ENCODE measurements around the gene IQCE.
"Not testable (repeated sequence)": the region's sequence is repeated elsewhere in the genome, so short reads cannot be mapped to it uniquely, and the experiment has no call there.

Gene IQCE

DNA sequence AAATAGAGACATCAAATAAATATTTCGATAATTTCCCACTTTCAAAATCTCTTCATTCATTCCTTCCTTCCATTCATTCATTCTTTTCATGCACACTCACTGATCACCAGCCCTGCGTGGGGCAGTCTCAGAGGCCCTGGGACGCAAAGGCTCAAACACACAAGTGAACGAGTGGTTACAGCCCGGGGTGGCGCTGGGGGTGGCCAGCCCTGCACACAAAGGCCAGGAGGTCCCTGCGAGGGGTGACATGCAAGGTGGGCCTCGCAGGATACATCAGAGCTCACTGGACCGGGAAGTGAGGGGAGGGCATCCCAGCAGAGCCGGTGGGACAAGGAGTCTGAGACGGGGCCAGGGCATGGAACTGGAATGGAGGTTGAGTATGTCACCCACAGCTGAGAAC lies 43.1 kb downstream of the IQCE start:
- no peak for DNase-seq (ENCODE audit: low read depth)

- DNase-seq (ENCODE audit: low read depth): no peak
These were observed 43.7 kb downstream of the IQCE start for GRCh38 chr7:2602406-2603043.

DNA sequence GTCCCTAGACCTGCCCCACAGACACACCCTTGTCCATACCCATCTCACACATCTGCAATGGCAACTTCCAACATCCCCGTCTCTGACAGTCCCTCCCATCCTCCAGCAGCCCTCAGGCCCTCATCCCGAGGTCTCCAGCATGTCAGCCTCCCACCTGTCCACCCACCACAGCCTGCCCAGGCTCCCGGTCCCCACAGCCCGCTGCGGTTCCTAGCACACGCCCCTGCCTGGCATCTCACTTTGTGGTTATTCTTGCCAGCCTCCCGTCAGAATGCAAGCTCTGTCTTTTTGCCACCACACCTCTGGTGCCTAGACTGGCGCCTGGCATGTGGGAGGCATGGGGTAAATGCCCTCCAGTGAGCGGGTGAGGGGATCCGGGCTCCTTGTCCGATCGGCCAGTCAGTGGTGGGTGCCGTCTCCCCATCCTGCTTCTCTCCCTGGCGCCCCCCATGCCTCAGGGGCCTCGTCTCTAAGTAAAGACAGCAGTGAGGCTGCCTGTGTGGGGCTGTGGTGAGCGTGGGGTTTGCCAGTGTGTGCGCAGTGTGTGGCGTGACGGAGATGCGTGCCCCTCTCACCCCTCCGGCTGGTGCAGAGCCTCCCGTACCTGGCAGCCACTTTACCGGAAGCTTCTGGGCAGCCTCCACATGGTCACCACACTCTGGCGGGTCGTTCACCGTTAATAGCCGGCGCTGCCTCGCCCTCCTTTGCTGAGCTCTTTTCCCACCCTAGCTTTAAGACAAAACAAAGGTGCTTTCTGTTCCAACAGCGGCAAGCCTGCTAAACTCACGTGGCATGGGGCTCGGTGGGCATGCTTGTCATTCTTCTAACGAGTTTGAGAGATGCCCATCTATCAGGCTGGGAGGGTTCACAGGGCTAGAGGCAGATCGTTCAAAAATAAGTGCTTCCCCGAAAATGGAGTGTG lies 44.5 kb downstream of the IQCE start:
- no peak for DNase-seq (ENCODE audit: low read depth)

DNA sequence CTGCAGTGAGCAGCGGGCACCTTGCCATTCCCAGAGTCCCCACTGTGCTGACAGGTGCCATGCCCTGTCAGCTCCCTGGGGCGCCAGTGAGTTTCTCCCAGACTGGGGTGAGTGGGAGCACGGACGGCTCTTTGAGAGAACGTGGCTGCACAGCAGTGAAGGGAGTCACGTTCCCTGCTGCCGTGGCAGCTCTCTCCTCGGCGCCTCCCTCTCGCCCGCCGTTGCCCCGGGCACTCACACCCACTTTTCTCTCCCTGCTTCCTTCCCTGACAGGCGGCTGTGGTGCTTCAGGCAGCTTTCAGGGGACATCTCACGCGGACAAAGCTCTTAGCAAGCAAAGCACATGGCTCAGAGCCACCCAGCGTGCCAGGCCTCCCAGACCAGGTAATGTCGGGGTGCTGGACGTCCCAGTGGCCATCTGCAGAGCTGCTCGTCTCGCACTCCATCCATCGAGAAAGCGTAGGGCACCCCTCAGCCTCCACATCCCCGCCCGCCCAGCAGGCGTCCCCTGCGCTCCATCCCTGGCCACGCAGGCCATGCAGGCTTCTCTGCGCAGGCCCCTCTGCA lies 45.9 kb downstream of the IQCE start:
- DNase-seq (ENCODE audit: low read depth): no peak

GRCh38 chr7:2605608-2606538 lies 47.1 kb downstream of the IQCE start:
- no peak for DNase-seq (ENCODE audit: low read depth)

- DNase-seq (ENCODE audit: low read depth): no peak
These were observed 47.8 kb downstream of the IQCE start for GRCh38 chr7:2606539-2606936.

DNA sequence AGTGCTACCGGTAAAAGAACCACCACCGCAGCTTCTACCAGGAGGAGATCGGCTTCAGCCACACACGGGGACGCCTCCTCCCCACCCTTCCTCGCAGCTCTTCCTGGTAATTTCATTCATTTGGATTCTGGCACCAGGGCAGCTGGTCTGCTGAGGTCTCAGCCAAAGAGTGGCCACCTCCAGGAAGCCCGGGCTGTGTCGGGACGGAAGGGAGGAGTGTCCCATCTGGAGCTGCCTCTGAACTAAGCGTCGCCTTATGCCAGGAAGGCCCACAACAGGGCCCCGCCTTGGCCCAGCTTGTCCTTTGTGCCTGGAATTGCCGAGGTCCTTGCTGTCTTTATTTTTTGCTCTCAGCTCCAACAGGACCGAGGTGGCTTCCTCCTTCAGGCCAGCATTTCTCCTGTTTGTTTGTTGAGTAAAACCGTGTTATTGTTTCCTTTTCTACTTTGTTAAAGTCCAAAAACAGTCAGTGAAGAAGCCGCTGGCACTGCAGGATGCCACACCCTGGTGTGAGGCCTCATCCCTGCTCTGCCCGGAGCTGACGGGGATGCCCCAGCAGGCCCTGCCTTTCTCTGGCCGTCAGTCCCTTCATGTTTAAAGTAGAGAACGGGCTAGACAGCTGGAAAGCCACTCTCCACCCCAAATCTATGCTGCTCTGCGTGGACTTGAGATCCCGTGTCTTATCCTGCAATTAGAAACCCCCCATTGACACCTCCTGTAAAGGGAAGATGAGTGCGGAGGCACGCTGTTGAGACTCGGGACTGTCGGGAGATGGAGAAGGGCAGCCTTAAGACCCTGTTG lies 48.5 kb downstream of the IQCE start:
- DNase-seq (ENCODE audit: low read depth): no peak

GRCh38 chr7:2607923-2608904 lies 49.4 kb downstream of the IQCE start:
- no peak for DNase-seq (ENCODE audit: low read depth)

DNA sequence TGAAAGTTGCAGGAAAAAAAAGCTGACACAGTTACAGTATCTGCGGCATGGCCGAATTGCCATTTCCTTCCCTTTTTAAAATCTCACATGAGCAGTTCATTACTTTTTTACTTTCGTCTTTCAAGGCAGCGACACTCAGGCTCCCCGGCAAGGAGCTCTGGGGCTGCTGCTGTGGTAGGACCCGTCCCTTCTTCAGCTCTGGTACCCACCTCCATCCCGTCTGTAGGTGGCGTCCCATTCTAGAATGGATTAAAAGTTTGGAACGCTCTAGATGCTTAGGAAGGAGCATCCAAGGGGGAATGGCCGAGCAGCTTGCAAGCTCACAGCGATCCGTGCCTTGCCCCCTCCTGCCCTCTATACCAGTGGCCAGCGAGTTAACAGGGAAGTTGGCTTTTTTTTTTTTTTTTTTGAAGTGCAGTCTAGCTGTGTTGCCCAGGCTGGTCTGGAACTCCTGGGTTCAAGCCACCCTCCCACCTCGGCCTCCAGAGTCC lies 50.2 kb downstream of the IQCE start:
- DNase-seq (ENCODE audit: low read depth): no peak

GRCh38 chr7:2609646-2610045 lies 50.9 kb downstream of the IQCE start:
- not testable (repeated sequence) for DNase-seq (ENCODE audit: low read depth)

- DNase-seq (ENCODE audit: low read depth): no peak
These were observed 51.7 kb downstream of the IQCE start for GRCh38 chr7:2610466-2610865.

- DNase-seq (ENCODE audit: low read depth): no peak
These were observed 52.1 kb downstream of the IQCE start for GRCh38 chr7:2610898-2611297.

GRCh38 chr7:2611401-2611800 lies 52.6 kb downstream of the IQCE start:
- DNase-seq (ENCODE audit: low read depth): no peak

- DNase-seq (ENCODE audit: low read depth): no peak
These were observed 53.1 kb downstream of the IQCE start for GRCh38 chr7:2611922-2612321.

- no peak for DNase-seq (ENCODE audit: low read depth)
These were observed 53.8 kb downstream of the IQCE start for GRCh38 chr7:2612445-2613097.

- DNase-seq (ENCODE audit: low read depth): no peak
These were observed 54.5 kb downstream of the IQCE start for GRCh38 chr7:2613098-2613930.

- no peak for DNase-seq (ENCODE audit: low read depth)
These were observed 55.3 kb downstream of the IQCE start for GRCh38 chr7:2613931-2614600.

All from fibroblast of the conjunctiva (primary cell).